ENCODE data around the gene ASNS. TPM values are rescaled to one million over a fixed set of nuclear protein-coding genes. Genes with fewer than 3 reads are reported as not detected.
A peak's percentile ranks its signal among the peaks of the same experiment; 100 is the strongest.

The ASNS gene
- total and polyA plus RNA-seq, 2 experiments from 2014 or later: 24.5 to 25.1 TPM

- H3K27ac ChIP-seq: no peak overlapping the region
- TF ChIP-seq CTCF (IDR thresholded peaks at IDR 0.05; ENCODE audit: low read depth, low read length): peak; percentile 47
- H3K4me1 ChIP-seq (ENCODE audit: low read depth): no peaks in the 10 kb centered on the region
- H3K9me3 ChIP-seq (ENCODE audit: low read depth): no peaks in the 10 kb centered on the region
- H3K4me3 ChIP-seq: no peak overlapping the region
- H3K27me3 ChIP-seq: no peaks in the 10 kb centered on the region
- peak; percentile 23 to 40 for DNase-seq (ENCODE audit: low read depth in 1 of 2, low spot score in 1 of 2)
- no peaks in the 10 kb centered on the region for H3K36me3 ChIP-seq
These were observed 26.5 kb downstream of the ASNS start for GRCh38 chr7:97845622-97846203.

DNA sequence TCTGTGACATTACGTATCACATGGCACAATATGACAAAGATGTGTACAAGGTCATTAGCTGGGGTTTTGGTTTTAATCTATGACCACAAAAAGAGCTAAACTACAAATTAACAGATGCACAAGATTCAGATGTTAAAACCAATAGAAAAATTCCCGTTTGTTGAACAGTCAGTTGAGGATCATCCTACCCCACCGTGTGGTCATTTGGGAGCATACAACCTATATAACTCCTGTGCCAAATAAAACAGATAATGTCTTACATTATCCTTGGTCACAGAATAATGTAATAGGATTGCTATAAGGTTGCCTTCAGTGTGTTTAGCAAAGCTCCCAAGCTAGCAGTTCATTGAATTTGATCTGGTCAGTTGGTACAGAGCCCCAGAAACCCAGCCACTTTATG is 28.2 kb downstream of the ASNS start:
- H3K27me3 ChIP-seq: no peaks in the 10 kb centered on the region

GRCh38 chr7:97842772-97843345 is 29.3 kb downstream of the ASNS start:
- no peaks in the 10 kb centered on the region for H3K9me3 ChIP-seq (ENCODE audit: low read depth)
- DNase-seq (ENCODE audit: low read depth in 1 of 2, low spot score in 1 of 2): no peak
- no peaks in the 10 kb centered on the region for H3K4me1 ChIP-seq (ENCODE audit: low read depth)
- TF ChIP-seq CTCF (IDR thresholded peaks at IDR 0.05; ENCODE audit: low read depth, low read length): no peak
- H3K36me3 ChIP-seq: no peaks in the 10 kb centered on the region
- no peak overlapping the region for H3K27ac ChIP-seq
- H3K4me3 ChIP-seq: no peak overlapping the region
- H3K27me3 ChIP-seq: no peaks in the 10 kb centered on the region

More for the DNA sequence above, 28.2 kb downstream of the ASNS start:
- H3K27ac ChIP-seq: no peak overlapping the region
- no peak for TF ChIP-seq CTCF (IDR thresholded peaks at IDR 0.05; ENCODE audit: low read depth, low read length)
- no peaks in the 10 kb centered on the region for H3K4me1 ChIP-seq (ENCODE audit: low read depth)
- no peaks in the 10 kb centered on the region for H3K36me3 ChIP-seq
- no peaks in the 10 kb centered on the region for H3K9me3 ChIP-seq (ENCODE audit: low read depth)
- DNase-seq (ENCODE audit: low read depth in 1 of 2, low spot score in 1 of 2): no peak
- H3K4me3 ChIP-seq: no peak overlapping the region

DNA sequence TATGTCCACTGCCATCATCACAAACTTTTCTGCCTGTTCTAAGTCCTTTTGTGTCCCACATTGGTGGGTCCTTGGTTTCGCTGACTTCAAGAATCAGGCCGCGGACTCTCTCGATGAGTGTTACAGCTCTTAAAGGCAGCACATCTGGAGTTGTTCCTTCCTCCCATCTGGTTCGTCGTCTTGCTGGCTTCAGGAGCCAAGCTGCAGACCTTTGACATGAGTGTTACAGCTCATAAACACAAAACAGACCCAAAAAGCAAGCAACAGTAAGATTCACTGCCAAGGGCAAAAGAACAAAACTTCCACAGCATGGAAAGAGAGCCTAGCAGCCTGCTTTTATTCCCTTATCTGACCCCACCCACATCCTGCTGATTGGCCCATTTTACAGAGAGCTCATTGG is 30.2 kb downstream of the ASNS start:
- no peaks in the 10 kb centered on the region for H3K9me3 ChIP-seq (ENCODE audit: low read depth)
- TF ChIP-seq CTCF (IDR thresholded peaks at IDR 0.05; ENCODE audit: low read depth, low read length): no peak
- no peak overlapping the region for H3K27ac ChIP-seq
- DNase-seq (ENCODE audit: low read depth in 1 of 2, low spot score in 1 of 2): no peak
- H3K36me3 ChIP-seq: no peaks in the 10 kb centered on the region
- no peak overlapping the region for H3K4me3 ChIP-seq
- H3K27me3 ChIP-seq: no peaks in the 10 kb centered on the region
- no peaks in the 10 kb centered on the region for H3K4me1 ChIP-seq (ENCODE audit: low read depth)

GRCh38 chr7:97835296-97836138 is 36.7 kb downstream of the ASNS start:
- H3K27ac ChIP-seq: no peak overlapping the region
- no peaks in the 10 kb centered on the region for H3K27me3 ChIP-seq
- DNase-seq (ENCODE audit: low read depth in 1 of 2, low spot score in 1 of 2): peak; percentile 76 to 81
- H3K36me3 ChIP-seq: no peaks in the 10 kb centered on the region
- no peaks in the 10 kb centered on the region for H3K9me3 ChIP-seq (ENCODE audit: low read depth)
- H3K4me3 ChIP-seq: no peak overlapping the region
- H3K4me1 ChIP-seq (ENCODE audit: low read depth): no peaks in the 10 kb centered on the region
- TF ChIP-seq CTCF (IDR thresholded peaks at IDR 0.05; ENCODE audit: low read depth, low read length): peak; percentile 66
